Left lung (tissue), 10 donors: Measurements from ENCODE around the gene FAXDC2. TPM values are rescaled to one million over a fixed set of nuclear protein-coding genes. Genes with fewer than 3 reads are reported as not detected.
A peak's percentile ranks its signal among the peaks of the same experiment; 100 is the strongest.

Source experiments
- ATAC-seq: fragments of 200-7000 bp; cut with Tn5 transposase; one replicate; pipeline ENCODE4 v1.9.1; 2020; ENCODE audit warnings: moderate library complexity
- DNase-seq, 4 donors: peaks; one replicate each; pipeline ENCODE4 v3.0.0-alpha.2; 2013 to 2020
- H3K27ac ChIP-seq, 2 donors: fragments of 200-600 bp; sonication (generic) in 1 of 2; one replicate each; pipeline versions ENCODE4 v1.5.0 to v1.8.0; 2020 to 2021
- H3K27me3 ChIP-seq, 2 donors: fragments of 200-600 bp; sonication (generic) in 1 of 2; one replicate each; pipeline versions ENCODE4 v1.5.0 to v1.8.0; 2020 to 2021
- H3K36me3 ChIP-seq, 2 donors: fragments of 200-600 bp; sonication (generic) in 1 of 2; one replicate each; pipeline versions ENCODE4 v1.5.0 to v1.8.0; 2020 to 2021
- H3K4me1 ChIP-seq, 2 donors: fragments of 200-600 bp; one replicate each; pipeline ENCODE4 v1.8.0; 2021
- H3K4me3 ChIP-seq, 2 donors: fragments of 200-600 bp; sonication (generic) in 1 of 2; one replicate each; pipeline versions ENCODE4 v1.5.0 to v1.8.0; 2020 to 2021; ENCODE audit warnings: mild to moderate bottlenecking in 1 of 2
- H3K9me3 ChIP-seq, 2 donors: fragments of 200-600 bp; sonication (generic) in 1 of 2; one replicate each; pipeline versions ENCODE4 v1.5.0 to v1.8.0; 2020 to 2021
- CTCF ChIP-seq, 2 donors: fragments of 200-600 bp; sonication (generic) in 1 of 2; IDR thresholded peaks; one replicate each; pipeline versions ENCODE4 v1.5.0 to v1.8.0; 2021; ENCODE audit warnings: antibody characterized with exemption in 2 of 2
- intact Hi-C, 2 donors: fragments of 100-400 bp; cut with DNase I; formaldehyde crosslinking; loops; one replicate each; pipeline versions ENCODE4 v1.11.2 to v1.14.2; 2022
- polyA plus RNA-seq, 6 donors: library from polyadenylated mRNA; unstranded; fragments of 120-200 nt; gene quantifications; one replicate each; pipeline ENCODE4 v1.2.1, GENCODE V29; 2013; ENCODE audit not compliant: insufficient read length in 6 of 6
- total RNA-seq, 2 donors: library from RNA; stranded (reverse); fragmentation: NEBNext Ultra II Directional; extraction: Animal tissue kit (Norgen Biotek cat#: 25700); gene quantifications; one replicate each; pipeline ENCODE4 v1.2.1, GENCODE V29; 2021
- donor health status: DM: no; HTN: yes; CAD: no.
- donor health status: DM: no; HTN: no; CAD: no.

FAXDC2 gene
- total and polyA plus RNA-seq, 8 donors, result 17.9 to 55.3 (median 37.0) TPM

GRCh38 chr5:154791535-154791934, 58.9 kb downstream of the FAXDC2 start:
- H3K27me3 ChIP-seq, result no peaks in the 10 kb centered on the region
- peaks cover 0 to 19% of the 10 kb centered on the region in 2 donors for H3K4me1 ChIP-seq
- H3K36me3 ChIP-seq, result peaks cover 0 to 59% of the 10 kb centered on the region in 2 donors
- no peaks in the 10 kb centered on the region for H3K9me3 ChIP-seq
- H3K4me3 ChIP-seq, result no peak overlapping the region
- ATAC-seq (no peak), DNase-seq (no peak)
- no peak overlapping the region for H3K27ac ChIP-seq
- intact Hi-C loops, result no loop called here
- no peak for TF ChIP-seq CTCF (IDR thresholded peaks at IDR 0.05)

GRCh38 chr5:154788212-154788611, 62.2 kb downstream of the FAXDC2 start:
- Histone ChIP-seq H3K4me3 (no peak overlapping the region), H3K4me1 (peaks cover 8 to 48% of the 10 kb centered on the region in 2 donors), H3K36me3 (peaks cover 0 to 31% of the 10 kb centered on the region in 2 donors), H3K27me3 (no peaks in the 10 kb centered on the region), H3K9me3 (no peaks in the 10 kb centered on the region), H3K27ac (no peak overlapping the region)
- intact Hi-C loops, result no loop called here
- no peak for DNase-seq
- no peak for ATAC-seq
- TF ChIP-seq CTCF (IDR thresholded peaks at IDR 0.05), result no peak

GRCh38 chr5:154786414-154786813, 64.0 kb downstream of the FAXDC2 start:
- no peak overlapping the region for H3K27ac ChIP-seq
- peaks cover 0 to 13% of the 10 kb centered on the region in 2 donors for H3K36me3 ChIP-seq
- ATAC-seq, result peak; percentile 19
- no peak for DNase-seq
- TF ChIP-seq CTCF (IDR thresholded peaks at IDR 0.05), result no peak
- no peaks in the 10 kb centered on the region for H3K27me3 ChIP-seq
- no peaks in the 10 kb centered on the region for H3K9me3 ChIP-seq
- intact Hi-C loops, result no loop called here
- H3K4me3 ChIP-seq, result no peak overlapping the region
- H3K4me1 ChIP-seq, result peaks cover 11 to 65% of the 10 kb centered on the region in 2 donors

GRCh38 chr5:154784856-154785255, 65.5 kb downstream of the FAXDC2 start:
- DNase-seq (no peak), ATAC-seq (no peak)
- no peak for TF ChIP-seq CTCF (IDR thresholded peaks at IDR 0.05)
- Histone ChIP-seq H3K36me3 (no peaks in the 10 kb centered on the region), H3K27me3 (no peaks in the 10 kb centered on the region), H3K4me3 (no peak overlapping the region), H3K4me1 (peaks cover 11 to 80% of the 10 kb centered on the region in 2 donors), H3K9me3 (no peaks in the 10 kb centered on the region), H3K27ac (no peak overlapping the region)
- intact Hi-C loops, result no loop called here

GRCh38 chr5:154783774-154784460, 66.5 kb downstream of the FAXDC2 start:
- H3K27ac ChIP-seq, result no peak overlapping the region
- no peaks in the 10 kb centered on the region for H3K9me3 ChIP-seq
- no peak for TF ChIP-seq CTCF (IDR thresholded peaks at IDR 0.05)
- peaks cover 11 to 86% of the 10 kb centered on the region in 2 donors for H3K4me1 ChIP-seq
- H3K36me3 ChIP-seq, result no peaks in the 10 kb centered on the region
- no peaks in the 10 kb centered on the region for H3K27me3 ChIP-seq
- H3K4me3 ChIP-seq, result no peak overlapping the region
- DNase-seq (no peak), ATAC-seq (peak; percentile 46)
- intact Hi-C loops, result no loop called here
